HG03378 (cell line): ENCODE results near the gene EOLA1.
"Not testable (repeated sequence)": the region's sequence is repeated elsewhere in the genome, so short reads cannot be mapped to it uniquely, and the experiment has no call there.

ENCODE experiments used
- ATAC-seq: cut with Tn5 transposase; IDR thresholded peaks from one replicate; pipeline ENCODE4 v1.9.1; 2021; ENCODE audit warnings: mild to moderate bottlenecking, moderate library complexity; ENCODE audit not compliant: unreplicated experiment

EOLA1 gene

DNA sequence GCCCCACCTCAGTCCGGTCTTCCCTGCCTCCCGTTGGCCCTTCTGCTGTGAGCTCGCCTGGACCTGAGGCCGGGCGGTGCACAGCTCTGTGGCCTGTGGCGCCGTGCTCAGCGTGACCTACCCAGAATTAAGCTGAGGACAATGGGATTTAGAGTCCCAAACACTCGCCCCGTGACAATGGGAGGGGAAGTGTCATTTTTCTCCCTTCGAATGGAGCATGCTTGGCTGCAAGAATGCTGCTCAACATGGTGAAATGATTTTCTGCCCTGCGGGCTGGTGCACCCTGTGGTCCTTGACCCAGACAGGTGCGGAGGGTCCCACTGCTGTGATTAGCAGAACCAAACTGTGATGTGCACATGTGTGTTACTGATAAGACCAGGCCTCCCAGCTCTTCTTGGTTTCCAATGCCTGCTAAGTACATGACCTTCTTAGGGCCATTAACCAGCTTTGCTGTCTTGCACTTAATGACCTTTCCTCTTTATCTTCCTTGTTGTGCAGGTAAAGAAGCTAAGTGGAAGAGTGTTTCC is 772 bp downstream of the EOLA1 start:
- no peak for ATAC-seq

- not testable (repeated sequence) for ATAC-seq
Measured at GRCh38 chrX:149545545-149546543, 5.0 kb downstream of the EOLA1 start.

GRCh38 chrX:149546962-149547361 is 6.2 kb downstream of the EOLA1 start:
- ATAC-seq, result not testable (repeated sequence)

DNA sequence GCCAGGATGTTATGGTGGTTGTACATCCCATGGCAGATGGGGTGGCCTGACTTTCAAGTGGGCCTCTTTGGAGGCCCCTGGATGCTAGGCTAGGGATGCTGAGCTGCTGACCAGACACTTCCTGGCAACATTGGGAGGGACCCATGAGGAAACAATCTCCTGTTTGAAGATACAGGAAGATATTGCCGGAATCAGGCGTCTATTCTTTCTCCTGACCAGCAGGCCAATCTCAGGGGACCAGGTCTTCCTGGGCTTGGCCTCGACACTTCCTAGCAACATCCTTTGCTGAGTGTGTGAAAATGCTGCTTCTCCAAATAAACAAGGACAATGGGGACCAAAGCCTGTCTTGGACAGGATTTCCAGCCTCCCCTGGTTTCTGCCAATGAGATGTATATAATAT is 7.0 kb downstream of the EOLA1 start:
- ATAC-seq, result not testable (repeated sequence)

GRCh38 chrX:149549701-149550100 is 8.9 kb downstream of the EOLA1 start, which contains the start of gene HSFX3:
Gene HSFX3, minus strand, starts transcription at chrX:149549924. Its CDS starts 72 bp downstream, at chrX:149549852.
- not testable (repeated sequence) for ATAC-seq

DNA sequence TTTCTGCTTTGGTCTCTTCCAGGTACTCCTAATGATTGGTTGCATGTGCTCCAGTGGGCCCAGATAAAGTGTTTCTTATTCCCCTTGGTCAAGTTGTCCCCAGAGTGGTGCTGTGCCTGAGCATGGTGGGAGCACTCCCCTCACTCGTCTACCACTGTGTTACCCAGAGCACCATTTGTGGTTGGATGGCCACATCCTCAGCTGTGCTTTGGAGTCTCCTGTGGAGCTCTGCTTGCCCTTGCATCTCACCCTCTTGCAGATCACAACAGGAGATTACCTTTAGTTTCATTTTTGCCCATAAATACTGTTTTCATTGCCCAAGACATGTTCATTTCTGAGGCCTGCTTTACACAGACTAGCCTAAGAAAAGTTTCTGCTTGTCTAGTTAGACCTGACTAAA is 9.6 kb downstream of the EOLA1 start:
- not testable (repeated sequence) for ATAC-seq

- ATAC-seq, result peak; percentile 48
Measured at GRCh38 chrX:149551245-149551938, 10.6 kb downstream of the EOLA1 start.

DNA sequence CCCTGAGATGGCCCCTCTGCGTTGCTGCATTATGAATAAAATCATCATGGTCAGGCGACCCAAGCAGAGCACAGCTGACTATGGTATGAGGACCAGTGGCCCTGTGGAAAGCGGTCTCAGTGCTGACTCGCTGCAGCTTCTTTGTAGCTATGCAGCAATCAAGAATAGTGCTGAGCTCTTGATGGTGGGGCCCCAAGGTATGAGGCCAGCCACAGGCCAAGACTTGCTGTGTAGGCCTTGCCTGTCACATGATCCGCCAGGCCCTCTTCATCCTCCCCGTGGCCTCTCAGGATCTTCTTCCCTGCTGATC is 11.1 kb downstream of the EOLA1 start:
- ATAC-seq, result not testable (repeated sequence)

- ATAC-seq, result not testable (repeated sequence)
Measured at GRCh38 chrX:149555251-149555650, 14.4 kb downstream of the EOLA1 start.

DNA sequence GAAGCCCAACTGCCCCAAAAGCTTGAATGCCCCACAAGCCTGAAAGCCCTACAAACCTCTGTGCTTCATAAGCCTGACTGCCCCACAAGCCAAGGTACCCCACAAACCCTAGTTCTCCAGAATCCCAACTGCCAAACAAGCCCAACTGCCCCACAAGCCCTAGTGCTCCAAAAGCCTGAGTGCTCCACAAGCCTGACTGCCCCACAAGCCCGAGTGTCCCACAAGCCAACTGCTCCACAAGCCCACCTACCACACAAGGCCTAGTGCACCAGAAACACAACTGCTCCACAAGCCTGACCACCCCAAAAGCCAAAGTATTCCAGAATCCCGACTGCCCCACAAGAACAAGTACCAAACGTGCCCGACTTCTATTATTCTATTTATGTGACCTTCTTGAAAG is 22.5 kb downstream of the EOLA1 start:
- ATAC-seq, result no peak

DNA sequence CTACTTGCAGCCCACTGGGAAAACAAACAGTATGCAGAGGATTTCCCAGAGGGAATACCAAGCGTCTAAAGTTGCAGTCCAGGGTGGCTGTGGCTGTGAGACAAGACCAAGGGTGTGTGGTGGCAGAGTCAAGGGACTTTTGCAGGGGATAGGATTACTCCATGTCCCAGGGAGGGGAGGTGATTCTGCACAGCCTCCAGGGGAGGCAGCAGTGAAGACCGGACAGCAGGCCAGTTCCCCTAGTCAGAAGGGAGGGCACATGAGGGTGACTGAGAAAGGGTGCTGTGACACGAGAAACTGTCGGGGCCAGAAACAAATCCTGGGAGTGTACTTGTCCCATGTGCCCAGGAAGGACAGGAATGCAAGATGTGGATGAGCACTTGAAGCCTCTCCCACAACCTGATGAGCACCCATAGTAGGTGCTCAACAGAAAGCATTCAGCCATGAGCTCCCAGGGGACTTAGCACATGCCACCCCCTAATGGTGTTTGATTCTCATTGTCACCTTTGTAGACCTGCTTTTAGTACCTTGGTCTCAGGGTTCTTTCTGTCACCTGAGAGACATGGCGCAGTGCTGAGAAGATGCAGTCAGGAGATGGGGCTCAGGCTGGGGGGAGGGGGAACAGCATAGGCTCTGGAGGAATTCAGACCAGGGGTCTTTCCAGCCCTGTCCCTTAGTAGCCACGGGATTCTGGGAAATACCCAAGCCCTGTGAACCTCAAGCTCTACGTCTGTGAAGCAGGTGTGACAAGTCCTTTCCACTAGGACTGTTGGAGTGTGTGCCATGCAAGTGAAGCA is 27.0 kb downstream of the EOLA1 start:
- no peak for ATAC-seq

DNA sequence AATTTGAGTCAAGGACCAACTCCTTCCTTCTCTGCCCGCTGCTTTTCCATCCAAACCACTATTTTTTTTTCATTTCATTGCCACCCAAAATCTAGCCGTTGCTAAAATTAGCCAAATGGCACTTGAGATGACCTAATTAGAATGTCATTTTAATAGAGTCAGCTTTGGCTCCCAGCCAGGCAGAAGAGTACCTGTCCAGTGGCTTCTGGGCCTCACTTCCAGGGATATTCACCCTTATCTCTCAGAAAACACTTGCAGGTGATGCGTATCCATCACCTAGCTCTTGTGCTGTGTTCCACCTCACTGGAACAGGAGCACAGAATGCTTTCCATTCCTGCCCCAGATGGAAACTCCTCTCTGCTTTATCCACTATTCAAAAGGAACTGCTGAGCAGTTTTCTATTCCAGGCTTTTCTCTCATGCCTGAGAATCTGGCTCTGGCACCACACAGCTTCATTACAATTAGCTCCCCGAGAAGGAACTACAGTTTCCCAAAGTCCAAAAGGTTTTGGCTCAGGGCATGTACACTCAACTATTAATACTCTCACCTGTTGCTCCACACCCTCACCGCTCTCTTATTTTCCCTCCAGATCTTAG is 28.0 kb downstream of the EOLA1 start:
- no peak for ATAC-seq

- ATAC-seq, result no peak
Measured at GRCh38 chrX:149569770-149570169, 29.0 kb downstream of the EOLA1 start.

DNA sequence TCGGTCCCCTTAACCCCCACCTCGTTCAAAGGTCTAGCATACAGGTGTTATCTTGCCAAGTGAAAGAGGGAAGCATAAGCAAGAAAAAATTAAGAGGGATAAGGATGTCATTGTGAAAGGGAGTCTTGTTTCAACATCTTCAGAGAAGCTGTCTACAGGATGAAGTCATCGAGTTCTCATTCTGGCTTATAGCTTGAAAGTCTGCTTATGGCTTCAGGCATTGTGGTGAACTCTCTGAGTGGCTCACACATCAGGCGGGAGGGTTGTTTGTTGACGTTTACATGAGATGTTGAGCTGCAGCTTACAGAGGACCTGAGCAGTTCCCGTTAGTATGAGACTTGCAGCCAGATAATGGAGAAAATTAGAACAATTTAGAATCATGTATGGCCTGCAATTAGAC is 29.9 kb downstream of the EOLA1 start:
- no peak for ATAC-seq

DNA sequence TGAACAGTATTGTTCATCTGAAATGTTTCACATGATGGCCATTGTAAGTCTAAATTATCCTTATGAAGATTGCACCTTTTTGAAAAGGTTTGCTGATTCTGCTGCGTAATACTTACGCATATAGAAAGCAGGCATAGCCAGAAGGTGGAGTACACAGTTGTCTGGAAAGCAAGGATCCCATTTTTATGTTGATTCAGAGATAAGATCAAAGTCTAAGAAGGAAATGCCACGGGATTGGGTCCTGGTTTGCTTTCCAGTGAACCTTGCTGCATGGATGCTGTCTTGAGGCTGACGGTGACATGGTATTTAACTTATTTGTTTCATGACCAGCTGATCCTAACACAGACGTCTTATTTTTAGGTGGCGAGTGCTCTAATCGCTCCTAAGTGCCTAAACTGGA is 31.0 kb downstream of the EOLA1 start:
- ATAC-seq, result no peak

DNA sequence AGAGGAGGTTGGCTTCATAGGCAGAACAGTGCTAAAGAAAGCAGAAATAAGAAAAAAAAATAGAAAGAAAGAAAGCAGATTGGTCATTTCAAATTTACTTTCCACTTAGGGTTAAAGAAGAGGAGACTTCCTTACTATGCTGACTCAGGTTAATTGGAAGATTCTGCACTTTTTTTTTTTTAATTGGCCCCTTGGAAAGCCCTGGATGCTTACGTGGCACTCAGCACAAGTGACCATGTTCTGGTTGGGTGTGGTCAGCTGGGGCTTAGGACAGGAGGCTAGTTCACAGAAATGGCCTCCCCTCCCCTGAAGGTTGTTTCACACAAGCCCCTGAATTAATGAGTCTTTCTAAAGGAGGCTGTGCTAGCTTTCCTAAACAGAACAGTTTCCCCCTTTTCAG is 31.9 kb downstream of the EOLA1 start:
- ATAC-seq, result no peak

GRCh38 chrX:149573456-149573855 is 32.6 kb downstream of the EOLA1 start:
- ATAC-seq, result peak; percentile 100

GRCh38 chrX:149585631-149586030 is 44.8 kb downstream of the EOLA1 start:
- not testable (repeated sequence) for ATAC-seq

DNA sequence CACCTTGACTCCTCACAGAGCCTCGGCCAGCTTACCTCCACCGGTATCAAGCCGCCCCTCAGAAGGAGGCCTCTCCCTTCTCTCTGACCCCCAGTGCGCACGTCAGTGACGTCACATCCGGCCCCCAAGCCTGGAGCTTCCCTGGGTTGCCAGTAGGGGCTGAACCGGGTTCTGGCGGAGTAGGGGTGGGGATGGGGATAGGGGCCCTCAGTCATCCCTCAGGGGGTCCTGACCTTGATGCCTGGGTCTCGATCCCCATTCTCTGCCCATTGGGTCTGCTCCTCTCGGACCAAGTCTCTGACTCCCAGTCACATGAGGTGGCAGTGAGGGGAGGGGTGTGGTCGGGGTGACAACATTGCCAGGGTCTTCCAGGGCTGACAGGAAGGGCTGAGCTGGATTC is 46.5 kb downstream of the EOLA1 start, which contains the start of gene MAGEA9B:
TSS of gene MAGEA9B (minus strand) at position 101 of the 400 bp plus-strand sequence. CDS start 4,280 bp downstream, outside the sequence.
- ATAC-seq, result not testable (repeated sequence)

GRCh38 chrX:149590993-149591392 is 50.2 kb downstream of the EOLA1 start:
- not testable (repeated sequence) for ATAC-seq
